Osteoblast (primary cell): ENCODE data around the gene CHP2. TPM values are rescaled to one million over a fixed set of nuclear protein-coding genes. Genes with fewer than 3 reads are reported as not detected.

Experiments
- DNase-seq: peaks from one replicate; pipeline ENCODE4 v3.0.0; 2011; ENCODE audit warnings: low spot score, mixed read lengths; ENCODE audit not compliant: insufficient read length; ENCODE audit errors: missing footprints
- H2AFZ ChIP-seq: 2 replicates; pipeline ENCODE4 v1.6.0; 2011; ENCODE audit warnings: mild to moderate bottlenecking, low read length
- H3K27ac ChIP-seq: 2 replicates; pipeline ENCODE4 v1.5.1; 2011; ENCODE audit warnings: mild to moderate bottlenecking, low read depth, low read length, moderate library complexity
- H3K27me3 ChIP-seq: 2 replicates; pipeline ENCODE4 v1.6.0; 2012; ENCODE audit warnings: mild to moderate bottlenecking, control low read depth, inconsistent platforms, low read length, moderate library complexity; ENCODE audit not compliant: insufficient read depth
- H3K36me3 ChIP-seq: 2 replicates; pipeline ENCODE4 v1.5.1; 2011; ENCODE audit warnings: mild to moderate bottlenecking, low read length, control low read depth, moderate library complexity; ENCODE audit not compliant: insufficient read depth
- H3K4me1 ChIP-seq: 2 replicates; pipeline ENCODE4 v1.5.1; 2011; ENCODE audit warnings: mild to moderate bottlenecking, low read length, control low read depth, moderate library complexity; ENCODE audit not compliant: insufficient read depth
- H3K4me2 ChIP-seq: 2 replicates; pipeline ENCODE4 v1.6.0; 2011; ENCODE audit warnings: mild to moderate bottlenecking, low read length; ENCODE audit not compliant: insufficient read depth
- H3K4me3 ChIP-seq: fragments of 200-600 bp; sonication (generic); 3 replicates; pipeline ENCODE4 v1.5.1; 2012; ENCODE audit warnings: mild to moderate bottlenecking, low read length, inconsistent platforms; ENCODE audit not compliant: insufficient read depth
- H3K79me2 ChIP-seq: 2 replicates; pipeline ENCODE4 v1.6.0; 2012; ENCODE audit warnings: mild to moderate bottlenecking, low read length, control low read depth, inconsistent platforms; ENCODE audit not compliant: insufficient read depth
- H3K9me3 ChIP-seq: 2 replicates; pipeline ENCODE4 v1.5.1; 2011; ENCODE audit warnings: low read depth, low read length, control low read depth
- H4K20me1 ChIP-seq: 2 replicates; pipeline ENCODE4 v1.6.0; 2012; ENCODE audit warnings: mild to moderate bottlenecking, low read length, control low read depth; ENCODE audit not compliant: insufficient read depth
- CTCF ChIP-seq: IDR thresholded peaks from 2 replicates; pipeline ENCODE4 v1.5.1; 2011; ENCODE audit warnings: mild to moderate bottlenecking, low read depth, low read length, moderate library complexity; ENCODE audit errors: extremely low read depth
- total RNA-seq: library from RNA; depleted of rRNA; stranded (reverse); fragments of >200 nt; gene quantifications from 2 replicates; pipeline ENCODE4 v1.2.3, GENCODE V29; 2012

Gene CHP2
- total RNA-seq, 1 donor, result not detected

DNA sequence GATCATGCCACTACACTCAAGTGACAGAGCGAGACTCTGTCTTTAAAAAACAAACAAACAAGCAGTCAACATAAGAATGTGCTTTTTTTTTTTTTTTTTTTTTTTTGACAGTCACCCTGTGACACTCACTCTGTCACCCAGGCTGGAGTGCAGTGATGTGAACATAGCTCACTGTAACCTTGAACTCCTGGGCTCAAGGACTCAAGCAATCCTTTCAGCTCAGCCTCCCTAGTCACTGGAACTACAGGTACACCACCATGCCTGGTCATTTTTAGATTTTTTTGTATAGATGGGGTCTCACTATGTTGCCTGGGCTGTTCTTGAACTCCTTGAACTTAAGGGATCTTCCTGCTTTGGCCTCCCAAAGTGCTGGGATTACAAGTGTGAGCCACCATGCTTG is 15.3 kb upstream of the CHP2 start:
- TF ChIP-seq CTCF, result no peak
- H3K27me3 ChIP-seq, result peaks cover 3% of the 10 kb centered on the region
- no peaks in the 10 kb centered on the region for H3K9me3 ChIP-seq
- H3K79me2 ChIP-seq, result no peaks in the 10 kb centered on the region
- no peak overlapping the region for H3K27ac ChIP-seq
- no peaks in the 10 kb centered on the region for H4K20me1 ChIP-seq
- DNase-seq, result no peak
- H3K4me1 ChIP-seq, result no peaks in the 10 kb centered on the region
- H3K4me2 ChIP-seq, result no peak overlapping the region
- H3K4me3 ChIP-seq, result no peak overlapping the region
- no peak overlapping the region for H2AFZ ChIP-seq
- no peaks in the 10 kb centered on the region for H3K36me3 ChIP-seq

DNA sequence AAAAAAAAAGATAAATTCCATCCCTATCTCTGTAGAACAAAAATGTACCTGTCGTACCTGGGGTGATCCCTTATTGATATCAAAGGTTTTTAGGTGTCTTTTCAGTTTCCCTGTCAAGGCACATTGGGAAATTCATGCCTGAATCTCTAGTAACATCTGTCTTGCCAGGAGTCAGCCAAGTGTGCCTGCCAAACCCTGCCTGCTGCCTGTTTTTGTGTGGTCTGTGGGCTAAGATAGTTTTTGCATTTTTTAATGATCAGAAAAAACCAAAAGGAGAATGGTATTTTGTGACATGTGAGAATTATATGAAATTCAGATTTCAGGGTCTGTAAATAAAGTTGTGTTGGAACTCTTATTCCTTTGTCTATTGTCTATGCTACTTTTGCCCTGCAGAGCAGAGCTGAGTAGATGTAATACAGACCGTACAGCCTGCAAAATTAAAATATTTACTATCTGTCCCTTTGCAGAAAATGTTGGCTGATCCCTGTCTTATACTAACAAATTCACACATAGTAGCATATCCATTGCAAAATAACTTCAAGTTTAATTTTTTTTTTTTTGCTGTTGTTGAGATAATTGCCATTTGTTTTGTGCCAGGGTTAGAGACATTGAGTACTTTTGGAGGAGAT is 13.0 kb upstream of the CHP2 start:
- H3K4me1 ChIP-seq, result no peaks in the 10 kb centered on the region
- H4K20me1 ChIP-seq, result no peaks in the 10 kb centered on the region
- H3K27ac ChIP-seq, result no peak overlapping the region
- TF ChIP-seq CTCF, result no peak
- H3K27me3 ChIP-seq, result peaks cover 3% of the 10 kb centered on the region
- no peak overlapping the region for H3K4me2 ChIP-seq
- H3K79me2 ChIP-seq, result no peaks in the 10 kb centered on the region
- no peak overlapping the region for H3K4me3 ChIP-seq
- no peaks in the 10 kb centered on the region for H3K9me3 ChIP-seq
- no peak overlapping the region for H2AFZ ChIP-seq
- no peak for DNase-seq
- no peaks in the 10 kb centered on the region for H3K36me3 ChIP-seq

GRCh38 chr16:23742766-23743165 is 12.1 kb upstream of the CHP2 start:
- peaks cover 3% of the 10 kb centered on the region for H3K27me3 ChIP-seq
- H3K4me1 ChIP-seq, result no peaks in the 10 kb centered on the region
- no peaks in the 10 kb centered on the region for H3K9me3 ChIP-seq
- no peak overlapping the region for H2AFZ ChIP-seq
- no peak overlapping the region for H3K4me3 ChIP-seq
- H4K20me1 ChIP-seq, result no peaks in the 10 kb centered on the region
- no peak overlapping the region for H3K4me2 ChIP-seq
- H3K36me3 ChIP-seq, result no peaks in the 10 kb centered on the region
- no peak overlapping the region for H3K27ac ChIP-seq
- no peak for DNase-seq
- no peak for TF ChIP-seq CTCF
- no peaks in the 10 kb centered on the region for H3K79me2 ChIP-seq

- Histone ChIP-seq H3K4me3 (no peak overlapping the region), H3K27ac (no peak overlapping the region), H3K4me1 (no peaks in the 10 kb centered on the region), H3K36me3 (no peaks in the 10 kb centered on the region), H3K27me3 (peaks cover 3% of the 10 kb centered on the region), H3K79me2 (no peaks in the 10 kb centered on the region), H3K4me2 (no peak overlapping the region), H4K20me1 (no peaks in the 10 kb centered on the region), H3K9me3 (no peaks in the 10 kb centered on the region), H2AFZ (no peak overlapping the region)
- DNase-seq, result no peak
- no peak for TF ChIP-seq CTCF
Measured at GRCh38 chr16:23745263-23745662, 9.6 kb upstream of the CHP2 start.
